HG03060 (cell line): ENCODE results near the gene TRIM25.

Source experiments
- ATAC-seq: cut with Tn5 transposase; IDR thresholded peaks from one replicate; pipeline ENCODE4 v1.9.1; 2021; ENCODE audit warnings: low read depth, moderate number of reproducible peaks; ENCODE audit not compliant: unreplicated experiment

TRIM25 gene

GRCh38 chr17:56929362-56929969 lies 15.6 kb upstream of the TRIM25 start:
- no peak for ATAC-seq

GRCh38 chr17:56928586-56928985 lies 14.7 kb upstream of the TRIM25 start:
- no peak for ATAC-seq

- no peak for ATAC-seq
Measured at GRCh38 chr17:56926704-56927103, 12.9 kb upstream of the TRIM25 start.

- no peak for ATAC-seq
Measured at GRCh38 chr17:56926270-56926669, 12.4 kb upstream of the TRIM25 start.

GRCh38 chr17:56925088-56925487 lies 11.2 kb upstream of the TRIM25 start:
- ATAC-seq: no peak

GRCh38 chr17:56919717-56920116 lies 5.9 kb upstream of the TRIM25 start:
- ATAC-seq: no peak

GRCh38 chr17:56918916-56919315 lies 5.1 kb upstream of the TRIM25 start:
- ATAC-seq: no peak

- no peak for ATAC-seq
Measured at GRCh38 chr17:56917559-56918296, 3.9 kb upstream of the TRIM25 start.

- ATAC-seq: no peak
Measured at GRCh38 chr17:56914581-56915273, 878 bp upstream of the TRIM25 start.

GRCh38 chr17:56913353-56913866 lies 439 bp downstream of the TRIM25 start:
- peak; percentile 2 for ATAC-seq

GRCh38 chr17:56913000-56913311 lies 893 bp downstream of the TRIM25 start:
- ATAC-seq: no peak

- no peak for ATAC-seq
Measured at GRCh38 chr17:56912105-56912999, 1.5 kb downstream of the TRIM25 start.

GRCh38 chr17:56910509-56911235 lies 3.2 kb downstream of the TRIM25 start:
- ATAC-seq: no peak

GRCh38 chr17:56909742-56910508 lies 3.9 kb downstream of the TRIM25 start:
- ATAC-seq: no peak

- ATAC-seq: peak; percentile 63
Measured at GRCh38 chr17:56908001-56908542, 5.8 kb downstream of the TRIM25 start.

GRCh38 chr17:56903560-56903959 lies 10.3 kb downstream of the TRIM25 start:
- no peak for ATAC-seq

GRCh38 chr17:56902348-56902747 lies 11.5 kb downstream of the TRIM25 start:
- no peak for ATAC-seq

GRCh38 chr17:56899403-56899802 lies 14.4 kb downstream of the TRIM25 start:
- ATAC-seq: no peak

GRCh38 chr17:56898874-56899273 lies 15.0 kb downstream of the TRIM25 start:
- no peak for ATAC-seq
